H1 (cell line): ENCODE data around the gene WASHC3. TPM values are rescaled to one million over a fixed set of nuclear protein-coding genes. Genes with fewer than 3 reads are reported as not detected.

ENCODE experiments used
- CTCF ChIA-PET: fragments of 300-600 bp; sonication (Branson Sonifier 250); formaldehyde crosslinking; loops from one replicate; lab custom pipeline; 2021; ENCODE audit not compliant: partially characterized antibody; lab: Charles Lee
- POLR2A ChIA-PET: fragments of 300-600 bp; sonication (Branson Sonifier 250); formaldehyde crosslinking; loops from one replicate; lab custom pipeline; 2021; ENCODE audit warnings: inconsistent platforms; ENCODE audit not compliant: partially characterized antibody; lab: Charles Lee
- DNase-seq, 2 experiments: peaks; one replicate each; pipeline versions ENCODE4 v3.0.0 to v3.0.0-alpha.2; 2010 to 2022; ENCODE audit warnings: low spot score in 2 of 2, low read depth in 1 of 2, mixed read lengths in 1 of 2
- FAIRE-seq: peaks from 2 replicates; lab custom pipeline; 2011; peaks lifted over from hg19 to GRCh38; lab: Jason Lieb, UNC
- H2AFZ ChIP-seq: 2 replicates; pipeline ENCODE4 v1.8.1; 2012; ENCODE audit warnings: low read length, inconsistent platforms
- H2AK5ac ChIP-seq: 2 replicates; pipeline ENCODE4 v1.6.1; 2013; ENCODE audit warnings: low read depth, low read length
- H2BK120ac ChIP-seq: replicated peaks from 2 replicates; pipeline ENCODE3; 2013; ENCODE audit warnings: low read depth, low read length, inconsistent platforms
- H2BK12ac ChIP-seq: 2 replicates; pipeline ENCODE4 v1.6.1; 2013; ENCODE audit warnings: low read depth, low read length
- H2BK15ac ChIP-seq: 2 replicates; pipeline ENCODE4 v1.6.1; 2013; ENCODE audit warnings: low read length
- H2BK20ac ChIP-seq: 2 replicates; pipeline ENCODE4 v1.6.1; 2013; ENCODE audit warnings: low read length
- H2BK5ac ChIP-seq: 2 replicates; pipeline ENCODE4 v1.6.1; 2013; ENCODE audit warnings: low read depth, low read length
- H3K14ac ChIP-seq: 2 replicates; pipeline ENCODE4 v1.6.1; 2013; ENCODE audit warnings: inconsistent platforms; ENCODE audit not compliant: insufficient read length
- H3K18ac ChIP-seq: 2 replicates; pipeline ENCODE4 v1.6.1; 2013; ENCODE audit warnings: low read length; ENCODE audit errors: extremely low read depth
- H3K23ac ChIP-seq: 2 replicates; pipeline ENCODE4 v1.6.1; 2013; ENCODE audit warnings: inconsistent platforms; ENCODE audit not compliant: insufficient read length
- H3K23me2 ChIP-seq: 2 replicates; pipeline ENCODE4 v1.6.1; 2013; ENCODE audit warnings: low read depth, low read length
- H3K27ac ChIP-seq: 2 replicates; pipeline ENCODE4 v1.6.1; 2011; ENCODE audit warnings: low read depth, low read length, inconsistent platforms
- H3K27me3 ChIP-seq, 4 experiments: replicated peaks in 1 of 4; 1 replicate in 1 of 4; 2 replicates in 3 of 4; pipeline versions ENCODE4 v1.6.1 to v1.8.1; 2011 to 2013; ENCODE audit warnings: low read length in 3 of 4, mild to moderate bottlenecking in 3 of 4, inconsistent platforms in 2 of 4, mixed read lengths in 2 of 4, moderate library complexity in 1 of 4; ENCODE audit not compliant: control insufficient read depth in 3 of 4, insufficient read depth in 3 of 4; ENCODE audit errors: extremely low read depth in 1 of 4
- H3K36me3 ChIP-seq, 4 experiments: 2 replicates each; pipeline versions ENCODE4 v1.6.1 to v1.8.1; 2011 to 2013; ENCODE audit warnings: mild to moderate bottlenecking in 4 of 4, low read length in 3 of 4, moderate library complexity in 2 of 4, control low read depth in 1 of 4, inconsistent platforms in 1 of 4; ENCODE audit not compliant: insufficient read depth in 4 of 4, control insufficient read depth in 2 of 4
- H3K4ac ChIP-seq: replicated peaks from 2 replicates; pipeline ENCODE3; 2013; ENCODE audit warnings: low read length, low read depth, mixed read lengths, inconsistent platforms; ENCODE audit not compliant: insufficient read length
- H3K4me1 ChIP-seq, 4 experiments: replicated peaks in 1 of 4; 1 replicate in 1 of 4; 2 replicates in 3 of 4; pipeline versions ENCODE4 v1.6.1 to v1.8.1; 2011 to 2013; ENCODE audit warnings: low read length in 3 of 4, inconsistent platforms in 2 of 4, mixed read lengths in 1 of 4; ENCODE audit not compliant: insufficient read depth in 4 of 4, control insufficient read depth in 3 of 4
- H3K4me2 ChIP-seq, 2 experiments: 2 replicates each; pipeline versions ENCODE4 v1.6.1 to v1.8.1; 2011 to 2013; ENCODE audit warnings: low read depth in 2 of 2, low read length in 2 of 2, control low read depth in 1 of 2, inconsistent platforms in 1 of 2, mild to moderate bottlenecking in 1 of 2; ENCODE audit not compliant: insufficient read depth in 1 of 2
- H3K4me3 ChIP-seq, 4 experiments: fragments of 200-600, 300-600 bp in 1 of 4; sonication (generic), shearing (Covaris generic), sonication (Bioruptor Twin) in 1 of 4; 2 replicates each; pipeline versions ENCODE4 v1.5.1 to v1.8.1; 2011 to 2016; ENCODE audit warnings: low read length in 4 of 4, low read depth in 3 of 4, control low read depth in 2 of 4, inconsistent platforms in 2 of 4, mild to moderate bottlenecking in 2 of 4, mixed read lengths in 1 of 4, moderate library complexity in 1 of 4; ENCODE audit not compliant: insufficient read depth in 2 of 4; ENCODE audit errors: extremely low read depth in 1 of 4
- H3K56ac ChIP-seq: replicated peaks from 2 replicates; pipeline ENCODE3; 2013; ENCODE audit warnings: low read depth, mild to moderate bottlenecking, mixed read lengths, low read length, inconsistent platforms; ENCODE audit not compliant: insufficient read length
- H3K79me1 ChIP-seq: 2 replicates; pipeline ENCODE4 v1.6.1; 2013; ENCODE audit warnings: low read depth, low read length, control low read depth
- H3K79me2 ChIP-seq, 2 experiments: 2 replicates each; pipeline versions ENCODE4 v1.6.1 to v1.8.1; 2012 to 2013; ENCODE audit warnings: low read length in 2 of 2, mild to moderate bottlenecking in 2 of 2, inconsistent platforms in 1 of 2; ENCODE audit not compliant: insufficient read depth in 2 of 2, control insufficient read depth in 1 of 2
- H3K9ac ChIP-seq, 4 experiments: replicated peaks in 1 of 4; 1 replicate in 1 of 4; 2 replicates in 3 of 4; pipeline versions ENCODE4 v1.6.1 to v1.8.1; 2011 to 2013; ENCODE audit warnings: low read depth in 3 of 4, low read length in 3 of 4, control low read depth in 2 of 4, mild to moderate bottlenecking in 2 of 4, moderate library complexity in 2 of 4, inconsistent platforms in 1 of 4; ENCODE audit errors: extremely low read depth in 1 of 4
- H3K9me3 ChIP-seq, 2 experiments: 2 replicates each; pipeline versions ENCODE4 v1.6.1 to v1.8.1; 2012 to 2013; ENCODE audit warnings: mild to moderate bottlenecking in 2 of 2, moderate library complexity in 2 of 2, control low read depth in 1 of 2, inconsistent platforms in 1 of 2, low read depth in 1 of 2, low read length in 1 of 2, mixed read lengths in 1 of 2; ENCODE audit not compliant: insufficient read depth in 2 of 2
- H4K20me1 ChIP-seq, 2 experiments: replicated peaks in 1 of 2; 2 replicates each; pipeline versions ENCODE3 to v1.8.1; 2011 to 2013; ENCODE audit warnings: inconsistent platforms in 2 of 2, low read length in 2 of 2, mild to moderate bottlenecking in 1 of 2; ENCODE audit not compliant: insufficient read depth in 2 of 2, control insufficient read depth in 1 of 2
- H4K5ac ChIP-seq: 2 replicates; pipeline ENCODE4 v1.6.1; 2013; ENCODE audit warnings: low read length, low read depth, mixed read lengths, inconsistent platforms; ENCODE audit not compliant: insufficient read length
- H4K8ac ChIP-seq: 2 replicates; pipeline ENCODE4 v1.8.0; 2013; ENCODE audit warnings: mild to moderate bottlenecking, moderate library complexity, low read length, inconsistent platforms; ENCODE audit not compliant: insufficient read depth; ENCODE audit errors: extremely low read depth
- H4K91ac ChIP-seq: replicated peaks from 2 replicates; pipeline ENCODE3; 2013; ENCODE audit warnings: low read length, mixed read lengths, inconsistent platforms; ENCODE audit not compliant: insufficient read length
- CBX8 ChIP-seq: fragments of 300-800, 300-1000 bp; sonication (generic); IDR thresholded peaks from 2 replicates; pipeline ENCODE4 v1.7.1; 2016; ENCODE audit warnings: low read depth, low read length, borderline replicate concordance
- CHD2 ChIP-seq: IDR thresholded peaks from 2 replicates; pipeline ENCODE4 v1.6.1; 2012; ENCODE audit warnings: low read length, improper control_type of control experiment
- E2F6 ChIP-seq: IDR thresholded peaks from 2 replicates; pipeline ENCODE4 v1.6.1; 2012; ENCODE audit warnings: inconsistent platforms
- GTF2F1 ChIP-seq: IDR thresholded peaks from 2 replicates; pipeline ENCODE4 v1.6.1; 2012; ENCODE audit warnings: low read depth, low read length, improper control_type of control experiment, borderline replicate concordance
- NANOG ChIP-seq: IDR thresholded peaks from 2 replicates; pipeline ENCODE4 v1.6.1; 2011; ENCODE audit warnings: low read length, low read depth, mild to moderate bottlenecking, inconsistent platforms; ENCODE audit not compliant: insufficient read depth, poor library complexity, severe bottlenecking
- POLR2A ChIP-seq, 2 experiments: IDR thresholded peaks; 1 replicate in 1 of 2; 2 replicates in 1 of 2; pipeline ENCODE4 v1.6.1; 2011; ENCODE audit warnings: low read depth in 2 of 2, low read length in 2 of 2, mild to moderate bottlenecking in 2 of 2; ENCODE audit errors: control extremely low read depth in 1 of 2
- RNF2 ChIP-seq: fragments of 200-900, 300-1000 bp; sonication (generic); IDR thresholded peaks from 2 replicates; pipeline ENCODE4 v1.7.1; 2016; ENCODE audit warnings: borderline replicate concordance, low read depth, mild to moderate bottlenecking, antibody characterized with exemption, low read length; ENCODE audit not compliant: poor library complexity, severe bottlenecking; ENCODE audit errors: missing control alignments
- RXRA ChIP-seq: IDR thresholded peaks from 2 replicates; pipeline ENCODE4 v1.6.1; 2011; ENCODE audit warnings: low read depth, mild to moderate bottlenecking, low read length, moderate library complexity; ENCODE audit not compliant: insufficient read depth
- SAP30 ChIP-seq: fragments of 300-600 bp; sonication (generic); IDR thresholded peaks from 2 replicates; pipeline ENCODE4 v1.7.1; 2012; ENCODE audit warnings: low read length, moderate library complexity, mild to moderate bottlenecking, inconsistent platforms; ENCODE audit not compliant: insufficient read depth, insufficient replicate concordance
- SP1 ChIP-seq: IDR thresholded peaks from 2 replicates; pipeline ENCODE4 v1.6.1; 2011; ENCODE audit warnings: low read depth, low read length
- YY1 ChIP-seq: IDR thresholded peaks from 2 replicates; pipeline ENCODE4 v1.6.1; 2011; ENCODE audit warnings: low read depth, mild to moderate bottlenecking, low read length
- ZNF274 ChIP-seq: IDR thresholded peaks from 2 replicates; pipeline ENCODE4 v1.7.0; 2012; ENCODE audit warnings: low read length, borderline replicate concordance; ENCODE audit errors: extremely low read depth
- WGBS, 2 experiments: shearing (Covaris generic) in 1 of 2; methylation state at CpG; one replicate each; pipeline versions ENCODE4 v1.1.6 to v1.1.7; 2013 to 2015; ENCODE audit warnings: low lambda C conversion rate in 2 of 2, mixed read lengths in 2 of 2, inconsistent platforms in 1 of 2, low coverage in 1 of 2, missing lambda C conversion rate in 1 of 2; ENCODE audit not compliant: insufficient replicate concordance in 2 of 2, insufficient coverage in 1 of 2, insufficient read length in 1 of 2; ENCODE audit errors: extremely low coverage in 1 of 2, missing lambda C conversion rate in 1 of 2; 5-methylcytosine and 5-hydroxymethylcytosine counted together
- polyA plus RNA-seq, 7 experiments: library from polyadenylated mRNA; depleted of rRNA in 3 of 7; stranded (reverse) in 5 of 7; unstranded in 2 of 7; fragments of >200 nt in 5 of 7; fragments of 200-250 nt in 2 of 7; gene quantifications; 1 replicate in 5 of 7; 2 replicates in 1 of 7; 4 replicates in 1 of 7; pipeline versions ENCODE4 v1.2.1 to v1.2.3, GENCODE V29; 2011 to 2013; ENCODE audit warnings: missing spikeins in 2 of 7, mixed read lengths in 2 of 7
- total RNA-seq: library from RNA; stranded (reverse); fragmentation: NEBNext Ultra II Directional; extraction: Animal tissue kit (Norgen Biotek cat#: 25700); gene quantifications from 2 replicates; pipeline ENCODE4 v1.2.1, GENCODE V29; 2021

Gene WASHC3
- total and polyA plus RNA-seq, 2 of the 8 experiments (the other 6 are each of a cell fraction or from before 2014, with no cell fraction given), result 7.4 to 8.3 TPM

- H3K79me2 ChIP-seq, result no peaks in the 10 kb centered on the region
- H3K4me1 ChIP-seq, result no peaks in the 10 kb centered on the region
- ChIA-PET CTCF (interaction anchor here (0.6 to 1.8 kb wide), 4 partner anchors 11 to 317 kb away, joined by 3 read pairs; no protein-coding TSS in a partner anchor), POLR2A (no interaction called here)
- H3K27ac ChIP-seq, result no peak overlapping the region
- H3K56ac ChIP-seq, result no peak overlapping the region
- H3K4me2 ChIP-seq, result no peak overlapping the region
- no peaks in the 10 kb centered on the region for H3K27me3 ChIP-seq
- H3K9ac ChIP-seq, result no peak overlapping the region
- H2BK120ac ChIP-seq, result no peak overlapping the region
- no peak overlapping the region for H3K4ac ChIP-seq
- no peak overlapping the region for H3K23ac ChIP-seq
- H3K79me1 ChIP-seq, result no peaks in the 10 kb centered on the region
- no peaks in the 10 kb centered on the region for H3K9me3 ChIP-seq
- TF ChIP-seq NANOG (no peak), CHD2 (no peak), CBX8 (no peak), ZNF274 (no peak), YY1 (no peak), RXRA (no peak), SAP30 (no peak), POLR2A (IDR thresholded peaks at IDR 0.05; ENCODE audit: control extremely low read depth in 1 of 2, low read depth in 2 of 2, low read length in 2 of 2) (no peak), GTF2F1 (no peak), RNF2 (no peak), E2F6 (no peak), SP1 (no peak)
- 92% methylated on average over 5 of the region's 5 CpGs; no CpG with 5 or more reads in 1 of the 2 experiments for WGBS, 2 experiments
- H3K23me2 ChIP-seq, result no peaks in the 10 kb centered on the region
- no peak overlapping the region for H3K18ac ChIP-seq
- FAIRE-seq, result no peak
- no peak overlapping the region for H2AK5ac ChIP-seq
- H2BK15ac ChIP-seq, result no peak overlapping the region
- no peak overlapping the region for H2AFZ ChIP-seq
- no peak overlapping the region for H2BK5ac ChIP-seq
- no peak overlapping the region for H4K8ac ChIP-seq
- no peak for DNase-seq
- H2BK12ac ChIP-seq, result no peak overlapping the region
- H3K4me3 ChIP-seq, result no peak overlapping the region
- H3K14ac ChIP-seq, result no peak overlapping the region
- no peak overlapping the region for H4K5ac ChIP-seq
- no peak overlapping the region for H4K91ac ChIP-seq
- no peaks in the 10 kb centered on the region for H3K36me3 ChIP-seq
- no peak overlapping the region for H2BK20ac ChIP-seq
- H4K20me1 ChIP-seq, result no peaks in the 10 kb centered on the region
These were observed 56.5 kb downstream of the WASHC3 start for GRCh38 chr12:102005256-102005655.
